Activated CD4-positive, alpha-beta T cell treated with anti-CD3 and anti-CD28 coated beads for 24 hours (primary cell): Measurements from ENCODE around the gene ADGRL1.
"Not testable (repeated sequence)": the region's sequence is repeated elsewhere in the genome, so short reads cannot be mapped to it uniquely, and the experiment has no call there.

Experiments
- DNase-seq, 2 donors: peaks; one replicate each; pipeline ENCODE4 v3.0.0-alpha.2; 2020; ENCODE audit warnings: low read depth in 2 of 2

Gene ADGRL1

GRCh38 chr19:14189415-14189814 lies 16.6 kb downstream of the ADGRL1 start:
- DNase-seq, result no peak

- DNase-seq, result not testable (repeated sequence)
Observed at GRCh38 chr19:14188086-14188485, 17.9 kb downstream of the ADGRL1 start.

GRCh38 chr19:14187561-14187960 lies 18.4 kb downstream of the ADGRL1 start:
- DNase-seq, result no peak

- not testable (repeated sequence) for DNase-seq
Observed at GRCh38 chr19:14186684-14187083, 19.3 kb downstream of the ADGRL1 start.

- not testable (repeated sequence) for DNase-seq
Observed at GRCh38 chr19:14185691-14186090, 20.3 kb downstream of the ADGRL1 start.

GRCh38 chr19:14185158-14185557 lies 20.8 kb downstream of the ADGRL1 start:
- no peak for DNase-seq

GRCh38 chr19:14183741-14184350 lies 22.1 kb downstream of the ADGRL1 start:
- no peak for DNase-seq

- no peak for DNase-seq
Observed at GRCh38 chr19:14182476-14182875, 23.5 kb downstream of the ADGRL1 start.

GRCh38 chr19:14181906-14182305 lies 24.1 kb downstream of the ADGRL1 start:
- no peak for DNase-seq

GRCh38 chr19:14181199-14181598 lies 24.8 kb downstream of the ADGRL1 start:
- DNase-seq, result not testable (repeated sequence)

GRCh38 chr19:14177496-14178074 lies 28.4 kb downstream of the ADGRL1 start:
- no peak for DNase-seq

GRCh38 chr19:14175351-14175792 lies 30.6 kb downstream of the ADGRL1 start:
- DNase-seq, result no peak

GRCh38 chr19:14174883-14175282 lies 31.1 kb downstream of the ADGRL1 start:
- no peak for DNase-seq

GRCh38 chr19:14168993-14169392 lies 37.0 kb downstream of the ADGRL1 start:
- no peak for DNase-seq

- no peak for DNase-seq
Observed at GRCh38 chr19:14168259-14168972, 37.6 kb downstream of the ADGRL1 start.

- no peak for DNase-seq
Observed at GRCh38 chr19:14167576-14168138, 38.3 kb downstream of the ADGRL1 start.

- DNase-seq, result no peak
Observed at GRCh38 chr19:14166999-14167575, 38.9 kb downstream of the ADGRL1 start.

GRCh38 chr19:14165990-14166830 lies 39.8 kb downstream of the ADGRL1 start:
- DNase-seq, result no peak

- DNase-seq, result no peak
Observed at GRCh38 chr19:14164724-14165493, 41.1 kb downstream of the ADGRL1 start.

GRCh38 chr19:14164082-14164481 lies 41.9 kb downstream of the ADGRL1 start:
- no peak for DNase-seq

GRCh38 chr19:14162871-14163297 lies 43.1 kb downstream of the ADGRL1 start:
- DNase-seq, result no peak
